Upper lobe of left lung (tissue), 6 donors: ENCODE results near the gene ATXN1. TPM values are rescaled to one million over a fixed set of nuclear protein-coding genes. Genes with fewer than 3 reads are reported as not detected.

Experiments used
- ATAC-seq, 2 donors: fragments of 200-7000 bp; cut with Tn5 transposase; one replicate each; pipeline ENCODE4 v1.9.1; 2022; ENCODE audit warnings: mild to moderate bottlenecking in 2 of 2, moderate library complexity in 2 of 2; ENCODE audit not compliant: low FRiP score in 2 of 2
- DNase-seq, 2 donors: peaks; one replicate each; pipeline ENCODE4 v3.0.0-alpha.2; 2019 to 2020
- H3K27ac ChIP-seq, 4 donors: fragments of 200-600 bp; sonication (generic); one replicate each; pipeline ENCODE4 v1.5.1; 2016 to 2019
- H3K27me3 ChIP-seq, 4 donors: fragments of 200-600 bp; sonication (generic); one replicate each; pipeline ENCODE4 v1.5.1; 2017 to 2019
- H3K36me3 ChIP-seq, 4 donors: fragments of 200-600 bp; sonication (generic); one replicate each; pipeline ENCODE4 v1.5.1; 2016 to 2019
- H3K4me1 ChIP-seq, 4 donors: fragments of 200-600 bp; sonication (generic); one replicate each; pipeline ENCODE4 v1.5.1; 2018 to 2019
- H3K4me3 ChIP-seq, 4 donors: fragments of 200-600 bp; sonication (generic); one replicate each; pipeline ENCODE4 v1.5.1; 2017 to 2019; ENCODE audit warnings: mild to moderate bottlenecking in 2 of 4, moderate library complexity in 1 of 4
- H3K9me3 ChIP-seq, 4 donors: fragments of 200-600 bp; sonication (generic); one replicate each; pipeline ENCODE4 v1.5.1; 2018 to 2019
- EP300 ChIP-seq, 4 donors: sonication (generic); formaldehyde crosslinking; IDR thresholded peaks; one replicate each; pipeline ENCODE4 v1.5.1; 2017; ENCODE audit warnings: antibody characterized with exemption in 4 of 4, control low read depth in 2 of 4
- POLR2A ChIP-seq, 4 donors: fragments of 450-650 bp; IDR thresholded peaks; one replicate each; pipeline ENCODE4 v1.5.1; 2016 to 2017; ENCODE audit warnings: antibody characterized with exemption in 4 of 4, mild to moderate bottlenecking in 2 of 4
- POLR2AphosphoS5 ChIP-seq, 2 donors: sonication (generic); formaldehyde crosslinking; IDR thresholded peaks; one replicate each; pipeline ENCODE4 v1.5.1; 2017; ENCODE audit warnings: antibody characterized with exemption in 2 of 2
- WGBS, 2 donors: methylation state at CpG; one replicate each; pipeline ENCODE4 v1.1.5; 2017 to 2018; 5-methylcytosine and 5-hydroxymethylcytosine counted together
- total RNA-seq, 6 donors: library from RNA; depleted of rRNA in 4 of 6; stranded (reverse); fragments of >200 nt in 4 of 6; gene quantifications; one replicate each; pipeline versions ENCODE4 v1.1.0 to v1.2.1, GENCODE V29; 2016 to 2021
- TF ChIP-seq, protein P1 (sequence below), 6 experiments: fragments of 450-650 bp in 4 of 6; fragments of 200-600 bp in 2 of 6; sonication (generic) in 2 of 6; IDR thresholded peaks; one replicate each; pipeline ENCODE4 v1.5.1; 2016 to 2019; ENCODE audit warnings: antibody characterized with exemption in 6 of 6
- donor health status: DM: no; HTN: no; CAD: no; lungs with moderate emphysema.
- donor health status: DM: no; HTN: yes; CAD: no; lungs with severe emphysema.

Gene ATXN1
- total RNA-seq, 6 donors from 2014 or later, result 44.2 to 106 (median 71.7) TPM

DNA sequence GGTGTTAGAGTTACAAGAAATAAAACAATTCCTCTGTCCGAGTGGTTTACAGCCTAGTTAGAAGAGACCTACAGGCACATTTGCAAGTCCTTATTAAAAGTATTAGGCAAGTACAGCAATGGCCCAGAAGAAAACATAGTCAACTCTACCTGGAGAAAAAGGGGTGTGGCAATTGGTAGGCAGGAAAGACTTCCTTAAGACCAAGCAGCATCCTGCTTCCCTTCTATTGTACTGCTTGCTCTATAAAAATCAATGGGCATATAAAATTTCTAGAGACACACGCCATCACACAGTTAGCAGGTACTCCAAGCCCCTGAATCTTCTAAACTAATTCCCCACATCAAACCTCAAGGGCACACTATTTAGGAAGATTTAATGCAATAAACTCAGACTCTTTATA is 185.6 kb downstream of the ATXN1 start:
- no peak for TF ChIP-seq POLR2A (IDR thresholded peaks at IDR 0.05)
- H3K27ac ChIP-seq, result no peak overlapping the region
- no peaks in the 10 kb centered on the region for H3K9me3 ChIP-seq
- WGBS, 2 donors, result 96% methylated on average over 2 of the region's 2 CpGs
- no peak for DNase-seq
- no peak overlapping the region for H3K4me3 ChIP-seq
- no peaks in the 10 kb centered on the region for H3K36me3 ChIP-seq
- H3K4me1 ChIP-seq, result peaks cover 0 to 11% (median 3%) of the 10 kb centered on the region in 4 donors
- no peak for ATAC-seq
- H3K27me3 ChIP-seq, result no peaks in the 10 kb centered on the region

DNA sequence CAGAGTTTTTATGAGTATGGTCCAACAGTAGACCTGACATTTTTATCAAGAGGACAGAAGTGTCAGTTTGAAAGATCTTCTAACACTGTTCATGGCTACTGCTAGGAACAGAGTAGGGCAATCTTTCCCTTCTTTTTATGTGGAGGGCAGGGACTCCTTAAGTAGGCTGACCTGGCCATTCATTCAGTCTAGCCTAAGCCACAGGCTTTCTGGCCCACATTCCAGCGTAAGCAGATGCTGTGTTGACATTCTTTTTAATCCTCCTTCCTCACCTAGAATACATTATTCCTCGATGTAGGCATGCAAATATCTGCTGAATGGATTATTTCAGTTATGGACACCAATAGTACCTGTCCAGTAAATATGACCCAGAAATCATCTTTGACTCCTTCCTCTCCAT is 188.3 kb downstream of the ATXN1 start:
- H3K27me3 ChIP-seq, result no peaks in the 10 kb centered on the region
- H3K27ac ChIP-seq, result no peak overlapping the region
- H3K9me3 ChIP-seq, result no peaks in the 10 kb centered on the region
- DNase-seq, result no peak
- H3K4me3 ChIP-seq, result no peak overlapping the region
- no peak for ATAC-seq
- WGBS, 2 donors, result 91% methylated on average over 2 of the region's 2 CpGs
- peaks cover 0 to 11% (median 3%) of the 10 kb centered on the region in 4 donors for H3K4me1 ChIP-seq
- no peak for TF ChIP-seq EP300 (IDR thresholded peaks at IDR 0.05)
- TF ChIP-seq POLR2A (IDR thresholded peaks at IDR 0.05), result no peak
- TF ChIP-seq, protein P1, sequence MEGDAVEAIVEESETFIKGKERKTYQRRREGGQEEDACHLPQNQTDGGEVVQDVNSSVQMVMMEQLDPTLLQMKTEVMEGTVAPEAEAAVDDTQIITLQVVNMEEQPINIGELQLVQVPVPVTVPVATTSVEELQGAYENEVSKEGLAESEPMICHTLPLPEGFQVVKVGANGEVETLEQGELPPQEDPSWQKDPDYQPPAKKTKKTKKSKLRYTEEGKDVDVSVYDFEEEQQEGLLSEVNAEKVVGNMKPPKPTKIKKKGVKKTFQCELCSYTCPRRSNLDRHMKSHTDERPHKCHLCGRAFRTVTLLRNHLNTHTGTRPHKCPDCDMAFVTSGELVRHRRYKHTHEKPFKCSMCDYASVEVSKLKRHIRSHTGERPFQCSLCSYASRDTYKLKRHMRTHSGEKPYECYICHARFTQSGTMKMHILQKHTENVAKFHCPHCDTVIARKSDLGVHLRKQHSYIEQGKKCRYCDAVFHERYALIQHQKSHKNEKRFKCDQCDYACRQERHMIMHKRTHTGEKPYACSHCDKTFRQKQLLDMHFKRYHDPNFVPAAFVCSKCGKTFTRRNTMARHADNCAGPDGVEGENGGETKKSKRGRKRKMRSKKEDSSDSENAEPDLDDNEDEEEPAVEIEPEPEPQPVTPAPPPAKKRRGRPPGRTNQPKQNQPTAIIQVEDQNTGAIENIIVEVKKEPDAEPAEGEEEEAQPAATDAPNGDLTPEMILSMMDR (IDR thresholded peaks at IDR 0.05), result no peak
- no peak for TF ChIP-seq POLR2AphosphoS5 (IDR thresholded peaks at IDR 0.05)
- H3K36me3 ChIP-seq, result no peaks in the 10 kb centered on the region

- ATAC-seq (no peak), DNase-seq (no peak)
- WGBS, 2 donors, result 84 to 86% methylated on average over 5 of the region's 5 CpGs
- no peaks in the 10 kb centered on the region for H3K9me3 ChIP-seq
- H3K4me1 ChIP-seq, result peaks cover 0 to 11% (median 3%) of the 10 kb centered on the region in 4 donors
- H3K36me3 ChIP-seq, result no peaks in the 10 kb centered on the region
- no peak overlapping the region for H3K4me3 ChIP-seq
- no peak for TF ChIP-seq EP300 (IDR thresholded peaks at IDR 0.05)
- no peak for TF ChIP-seq POLR2A (IDR thresholded peaks at IDR 0.05)
- no peak for TF ChIP-seq POLR2AphosphoS5 (IDR thresholded peaks at IDR 0.05)
- TF ChIP-seq, protein P1 (IDR thresholded peaks at IDR 0.05), result no peak
- H3K27ac ChIP-seq, result no peak overlapping the region
- no peaks in the 10 kb centered on the region for H3K27me3 ChIP-seq
These were observed 188.9 kb downstream of the ATXN1 start for GRCh38 chr6:16572317-16572716.

DNA sequence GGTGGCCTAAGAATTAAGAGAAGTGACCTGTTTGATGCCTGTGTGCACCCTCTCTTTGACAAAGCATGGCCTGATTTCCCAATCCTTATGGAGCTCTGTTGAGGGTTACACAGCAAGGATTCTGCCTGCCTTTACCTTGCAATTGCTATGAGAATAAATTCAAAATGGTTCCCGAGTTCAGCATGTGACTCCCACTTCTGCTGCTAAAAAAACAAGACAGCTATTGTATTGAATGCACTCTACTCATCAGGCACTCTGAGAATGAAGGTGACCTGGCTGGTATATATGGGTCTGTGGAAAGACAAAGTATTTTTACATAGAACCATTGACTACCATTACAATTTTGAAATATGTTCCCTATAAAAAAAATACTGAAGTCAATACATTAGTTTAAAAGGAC is 190.3 kb downstream of the ATXN1 start:
- Histone ChIP-seq H3K36me3 (no peaks in the 10 kb centered on the region), H3K4me3 (no peak overlapping the region), H3K4me1 (no peaks in the 10 kb centered on the region), H3K9me3 (no peaks in the 10 kb centered on the region), H3K27me3 (no peaks in the 10 kb centered on the region), H3K27ac (no peak overlapping the region)
- no peak for ATAC-seq
- no peak for TF ChIP-seq EP300 (IDR thresholded peaks at IDR 0.05)
- no peak for TF ChIP-seq POLR2A (IDR thresholded peaks at IDR 0.05)
- TF ChIP-seq, protein P1 (IDR thresholded peaks at IDR 0.05), result no peak
- TF ChIP-seq POLR2AphosphoS5 (IDR thresholded peaks at IDR 0.05), result no peak
- DNase-seq, result no peak
- 93 to 95% methylated on average over 1 of the region's 1 CpG for WGBS, 2 donors

DNA sequence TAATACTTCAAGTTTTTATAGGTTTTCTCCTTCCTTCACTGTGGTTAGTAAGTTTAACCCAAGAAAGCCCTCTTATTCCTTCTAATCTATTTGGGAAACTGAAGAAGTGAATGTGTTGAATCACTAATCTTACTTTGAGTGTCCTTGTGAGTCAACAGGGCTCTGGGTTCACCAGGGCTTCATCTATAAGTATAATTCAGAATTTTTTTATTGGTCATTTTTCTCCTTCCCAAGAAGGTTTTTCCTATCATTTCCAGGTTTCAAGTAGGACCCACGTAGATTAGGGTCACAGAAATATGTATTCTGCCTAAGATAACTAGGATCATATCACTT is 191.1 kb downstream of the ATXN1 start:
- H3K27ac ChIP-seq, result no peak overlapping the region
- no peaks in the 10 kb centered on the region for H3K36me3 ChIP-seq
- no peaks in the 10 kb centered on the region for H3K4me1 ChIP-seq
- 92 to 100% methylated on average over 1 of the region's 1 CpG for WGBS, 2 donors
- no peak for ATAC-seq
- H3K27me3 ChIP-seq, result no peaks in the 10 kb centered on the region
- no peaks in the 10 kb centered on the region for H3K9me3 ChIP-seq
- H3K4me3 ChIP-seq, result no peak overlapping the region
- no peak for DNase-seq
- TF ChIP-seq, protein P1 (IDR thresholded peaks at IDR 0.05), result no peak
- TF ChIP-seq POLR2AphosphoS5 (IDR thresholded peaks at IDR 0.05), result no peak
- no peak for TF ChIP-seq EP300 (IDR thresholded peaks at IDR 0.05)
